ENCODE data around the gene RXFP2. TPM values are rescaled to one million over a fixed set of nuclear protein-coding genes. Genes with fewer than 3 reads are reported as not detected.

Gene RXFP2
- total RNA-seq, 1 donor from 2014 or later, result not detected

DNA sequence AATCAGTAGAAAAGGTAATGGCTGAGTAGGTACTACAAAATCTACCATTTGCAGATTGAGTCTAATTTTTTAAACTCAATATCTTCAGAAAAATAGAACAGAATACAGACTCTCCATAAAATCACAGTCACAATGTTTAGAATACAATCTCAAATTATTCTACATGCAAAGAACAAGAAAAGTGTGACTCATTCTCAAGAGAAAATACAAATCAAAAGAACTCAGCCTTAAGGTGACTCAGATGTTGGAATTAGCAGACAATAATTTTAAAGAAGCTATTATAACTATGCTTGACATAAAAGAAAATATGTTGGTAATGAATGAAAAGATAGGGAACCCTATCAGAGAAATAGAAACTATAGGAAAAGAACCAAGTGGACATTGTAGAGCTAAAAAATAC, 78.9 kb downstream of the RXFP2 start:
- intact Hi-C loops (cut with DNase I), result no loop called here
- H3K27ac ChIP-seq, result no peak overlapping the region
- TF ChIP-seq, protein P1, sequence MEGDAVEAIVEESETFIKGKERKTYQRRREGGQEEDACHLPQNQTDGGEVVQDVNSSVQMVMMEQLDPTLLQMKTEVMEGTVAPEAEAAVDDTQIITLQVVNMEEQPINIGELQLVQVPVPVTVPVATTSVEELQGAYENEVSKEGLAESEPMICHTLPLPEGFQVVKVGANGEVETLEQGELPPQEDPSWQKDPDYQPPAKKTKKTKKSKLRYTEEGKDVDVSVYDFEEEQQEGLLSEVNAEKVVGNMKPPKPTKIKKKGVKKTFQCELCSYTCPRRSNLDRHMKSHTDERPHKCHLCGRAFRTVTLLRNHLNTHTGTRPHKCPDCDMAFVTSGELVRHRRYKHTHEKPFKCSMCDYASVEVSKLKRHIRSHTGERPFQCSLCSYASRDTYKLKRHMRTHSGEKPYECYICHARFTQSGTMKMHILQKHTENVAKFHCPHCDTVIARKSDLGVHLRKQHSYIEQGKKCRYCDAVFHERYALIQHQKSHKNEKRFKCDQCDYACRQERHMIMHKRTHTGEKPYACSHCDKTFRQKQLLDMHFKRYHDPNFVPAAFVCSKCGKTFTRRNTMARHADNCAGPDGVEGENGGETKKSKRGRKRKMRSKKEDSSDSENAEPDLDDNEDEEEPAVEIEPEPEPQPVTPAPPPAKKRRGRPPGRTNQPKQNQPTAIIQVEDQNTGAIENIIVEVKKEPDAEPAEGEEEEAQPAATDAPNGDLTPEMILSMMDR (IDR thresholded peaks at IDR 0.05), result no peak
- no peak for DNase-seq (ENCODE audit: low spot score in 2 of 2)
- H3K9me3 ChIP-seq, result peaks cover 0 to 7% of the 10 kb centered on the region in 2 donors
- H3K4me1 ChIP-seq, result no peaks in the 10 kb centered on the region
- no peaks in the 10 kb centered on the region for H3K36me3 ChIP-seq
- H3K4me3 ChIP-seq, result no peak overlapping the region
- no peaks in the 10 kb centered on the region for H3K27me3 ChIP-seq

DNA sequence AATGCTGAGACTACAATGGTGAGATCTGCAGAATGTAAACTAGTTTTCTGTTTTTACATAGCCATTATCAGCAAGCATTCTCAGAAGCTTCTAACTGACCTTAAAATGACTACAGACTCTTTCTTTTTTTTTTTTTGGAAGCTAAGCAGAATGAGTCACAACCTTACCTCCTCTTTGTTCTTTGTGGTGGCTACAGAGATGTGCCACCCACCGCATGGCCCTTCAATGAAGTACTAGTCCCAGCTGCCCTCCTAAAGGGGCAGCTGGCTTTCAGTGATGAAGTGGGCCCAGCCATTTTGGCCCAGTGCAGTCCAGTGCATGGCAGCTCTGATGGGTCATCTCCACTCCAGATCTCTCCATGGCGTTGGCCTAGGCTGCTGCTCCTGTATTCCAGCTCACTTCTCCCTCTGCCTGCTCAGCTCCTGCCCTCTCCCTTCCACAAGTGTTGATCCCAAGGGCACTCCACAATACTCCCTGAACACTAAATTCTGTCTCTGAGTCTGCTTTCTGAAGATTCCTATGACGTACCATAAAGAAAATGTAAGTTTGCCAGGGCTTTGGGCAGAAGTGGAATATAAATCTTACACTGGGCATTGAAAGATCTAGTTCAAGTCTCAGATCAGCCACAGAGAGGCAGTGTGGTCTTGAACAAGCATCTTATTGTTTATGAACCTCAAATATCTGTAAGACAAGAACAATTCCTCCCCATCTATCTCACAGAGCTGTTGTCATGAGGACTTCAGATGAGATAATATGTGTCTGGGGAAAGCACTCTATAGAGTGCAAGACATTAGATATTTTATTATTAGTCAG, 85.6 kb downstream of the RXFP2 start:
- Histone ChIP-seq H3K36me3 (no peaks in the 10 kb centered on the region), H3K27ac (no peak overlapping the region), H3K4me3 (no peak overlapping the region), H3K4me1 (no peaks in the 10 kb centered on the region), H3K9me3 (no peaks in the 10 kb centered on the region), H3K27me3 (no peaks in the 10 kb centered on the region)
- intact Hi-C loops (cut with DNase I), result no loop called here
- TF ChIP-seq, protein P1 (IDR thresholded peaks at IDR 0.05), result peak in 2 of 3 experiments; percentile 15 to 43
- no peak for DNase-seq (ENCODE audit: low spot score in 2 of 2)

DNA sequence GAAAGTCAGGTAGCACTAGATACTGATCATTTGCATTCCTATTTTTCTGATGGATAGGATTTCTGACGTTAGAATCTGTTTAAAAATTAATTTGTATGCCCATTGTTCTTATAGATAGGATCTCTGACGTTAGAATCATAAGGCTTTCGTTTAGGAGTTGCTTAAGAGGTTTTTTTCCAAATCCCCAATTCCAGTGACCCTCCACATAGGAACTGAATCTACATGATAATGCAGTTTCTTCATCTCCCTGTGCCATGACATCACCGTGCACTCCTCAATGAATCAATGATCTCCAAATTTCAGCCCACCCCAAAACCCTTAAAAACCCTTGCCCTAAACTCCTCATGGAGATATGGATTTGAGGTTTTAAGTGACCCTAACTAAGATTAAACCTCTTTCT, 87.2 kb downstream of the RXFP2 start:
- TF ChIP-seq, protein P1 (IDR thresholded peaks at IDR 0.05), result no peak
- intact Hi-C loops (cut with DNase I), result no loop called here
- Histone ChIP-seq H3K36me3 (no peaks in the 10 kb centered on the region), H3K4me3 (no peak overlapping the region), H3K4me1 (no peaks in the 10 kb centered on the region), H3K9me3 (no peaks in the 10 kb centered on the region), H3K27ac (no peak overlapping the region), H3K27me3 (no peaks in the 10 kb centered on the region)
- DNase-seq (ENCODE audit: low spot score in 2 of 2), result no peak

DNA sequence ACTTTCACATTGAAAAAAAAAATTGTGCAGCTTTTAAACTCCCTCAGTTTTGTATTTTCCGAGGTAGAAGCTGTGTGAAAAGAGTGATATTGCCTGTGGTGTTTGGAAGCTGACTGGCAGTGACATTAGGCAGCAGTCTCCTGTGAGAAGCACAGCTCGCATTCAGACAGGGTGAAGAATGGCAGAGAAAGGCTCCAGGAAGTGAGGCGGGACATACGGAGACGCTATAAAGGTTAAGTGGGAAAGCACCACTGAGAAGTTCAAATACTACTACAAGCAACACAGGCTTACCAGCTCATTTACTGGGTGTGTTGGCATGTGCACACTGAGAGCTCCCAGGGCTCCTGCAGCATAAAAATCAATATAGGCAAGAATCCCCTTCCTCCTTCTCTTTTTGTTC, 88.4 kb downstream of the RXFP2 start:
- Histone ChIP-seq H3K27ac (no peak overlapping the region), H3K9me3 (no peaks in the 10 kb centered on the region), H3K36me3 (no peaks in the 10 kb centered on the region), H3K4me1 (no peaks in the 10 kb centered on the region), H3K4me3 (no peak overlapping the region), H3K27me3 (no peaks in the 10 kb centered on the region)
- DNase-seq (ENCODE audit: low spot score in 2 of 2), result no peak
- TF ChIP-seq, protein P1 (IDR thresholded peaks at IDR 0.05), result no peak
- intact Hi-C loops (cut with DNase I), result no loop called here

DNA sequence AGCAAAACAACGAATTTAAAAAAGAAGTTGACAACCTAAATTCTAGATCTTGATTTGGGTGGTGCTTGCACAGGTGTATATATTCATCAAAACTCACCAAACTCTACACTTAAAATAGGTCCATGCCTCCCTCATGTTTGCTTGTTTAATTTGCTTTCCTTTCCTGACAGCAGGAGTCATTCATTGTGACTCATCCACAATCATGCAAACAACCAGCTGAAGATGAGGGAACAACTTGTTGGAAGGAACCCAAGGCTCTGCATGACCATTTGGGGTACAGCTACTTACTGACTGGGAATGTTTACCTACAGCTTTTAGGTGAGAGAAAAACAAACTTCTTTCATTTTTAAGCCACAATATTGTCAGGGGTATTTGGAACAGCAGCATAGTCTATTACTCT, 96.6 kb downstream of the RXFP2 start:
- Histone ChIP-seq H3K36me3 (no peaks in the 10 kb centered on the region), H3K27ac (no peak overlapping the region), H3K27me3 (no peaks in the 10 kb centered on the region), H3K4me3 (no peak overlapping the region), H3K4me1 (no peaks in the 10 kb centered on the region), H3K9me3 (no peaks in the 10 kb centered on the region)
- intact Hi-C loops (cut with DNase I), result no loop called here
- TF ChIP-seq, protein P1 (IDR thresholded peaks at IDR 0.05), result no peak
- no peak for DNase-seq (ENCODE audit: low spot score in 2 of 2)

All from ascending aorta (tissue), 2 donors.